ENCODE measurements around the gene EMP3. TPM values are rescaled to one million over a fixed set of nuclear protein-coding genes. Genes with fewer than 3 reads are reported as not detected.

EMP3 gene
- total and polyA plus RNA-seq, 2 experiments from 2014 or later: 6.0 to 25.1 TPM

- TF ChIP-seq ZNF462 (CRISPR knock-in tag; IDR thresholded peaks at IDR 0.05): no peak
- TF ChIP-seq STAT1 (IDR thresholded peaks at IDR 0.05; ENCODE audit: unreplicated experiment): no peak
- TF ChIP-seq NANOG (IDR thresholded peaks at IDR 0.05; ENCODE audit: borderline replicate concordance): no peak
- TF ChIP-seq CREB1 (CRISPR knock-in tag; IDR thresholded peaks at IDR 0.05; ENCODE audit: low read depth): no peak
- TF ChIP-seq ZNF114 (CRISPR knock-in tag; IDR thresholded peaks at IDR 0.05): no peak
- TF ChIP-seq POLR2AphosphoS5 (IDR thresholded peaks at IDR 0.05; ENCODE audit: low read depth): no peak
- TF ChIP-seq EZH2 (IDR thresholded peaks at IDR 0.05; ENCODE audit: low read depth, unreplicated experiment): no peak
- TF ChIP-seq JUNB (IDR thresholded peaks at IDR 0.05; ENCODE audit: unreplicated experiment): no peak
Measured at GRCh38 chr19:48353677-48354076, 28.3 kb downstream of the EMP3 start (continued).

- 0 out of 3 replicates have a peak, but pooled peaks cover 3% of the 10 kb centered on the region for H3K9me3 Mint-ChIP-seq
- TF ChIP-seq NANOG (IDR thresholded peaks at IDR 0.05; ENCODE audit: borderline replicate concordance) (no peak), EZH2 (IDR thresholded peaks at IDR 0.05; ENCODE audit: low read depth, unreplicated experiment) (no peak), CREB1 (CRISPR knock-in tag; IDR thresholded peaks at IDR 0.05; ENCODE audit: low read depth) (no peak), ETS1 (IDR thresholded peaks at IDR 0.05) (no peak), JUNB (IDR thresholded peaks at IDR 0.05; ENCODE audit: unreplicated experiment) (no peak), REST (IDR thresholded peaks at IDR 0.05; ENCODE audit: unreplicated experiment) (no peak), ZNF331 (CRISPR knock-in tag; IDR thresholded peaks at IDR 0.05; ENCODE audit: low read depth) (no peak), ZNF114 (CRISPR knock-in tag; IDR thresholded peaks at IDR 0.05) (no peak), EZH2phosphoT487 (IDR thresholded peaks at IDR 0.05; ENCODE audit: unreplicated experiment) (no peak), STAT1 (IDR thresholded peaks at IDR 0.05; ENCODE audit: unreplicated experiment) (no peak)
Measured at GRCh38 chr19:48354332-48354992, 29.1 kb downstream of the EMP3 start.

More at GRCh38 chr19:48354332-48354992, 29.1 kb downstream of the EMP3 start:
- Histone ChIP-seq H3K27me3 (ENCODE audit: insufficient read depth) (no peaks in the 10 kb centered on the region), H3K4me2 (no peak overlapping the region), H3K9me2 (ENCODE audit: insufficient read depth) (no peaks in the 10 kb centered on the region), H2AFZ (no peak overlapping the region), H3K79me2 (replicated peaks; ENCODE audit: insufficient read depth) (no peaks in the 10 kb centered on the region), H3K27ac (ENCODE audit: low read depth) (no peak overlapping the region; the same call in 1 of the 2 replicates), H4K20me1 (replicated peaks; ENCODE audit: insufficient read depth) (peaks cover 4% of the 10 kb centered on the region; the same call in 1 of the 2 replicates), H3F3A (replicated peaks; ENCODE audit: low read depth) (0 out of 2 replicates have a peak, but pooled peaks cover 2% of the 10 kb centered on the region), H3K4me1 (ENCODE audit: insufficient read depth) (no peaks in the 10 kb centered on the region), H3K4me3 (no peak overlapping the region), H3K36me3 (ENCODE audit: insufficient read depth) (no peaks in the 10 kb centered on the region)
- Mint-ChIP-seq H3K4me1 (peaks cover 4% of the 10 kb centered on the region), H3K4me3 (no peak overlapping the region), H3K36me3 (ENCODE audit: low read depth) (peaks cover 3% of the 10 kb centered on the region; the same call in 1 of the 3 replicates), H3K27me3 (ENCODE audit: insufficient read depth, low read depth, poor library complexity) (peaks cover 9% of the 10 kb centered on the region), H3K27ac (peak overlapping the region; percentile 65; the same call in 1 of the 2 replicates)
- ATAC-seq: no peak
- DNase-seq (ENCODE audit: low spot score): no peak

Measured in GM23338 (cell line).